ENCODE results near the gene UXT. TPM values are rescaled to one million over a fixed set of nuclear protein-coding genes. Genes with fewer than 3 reads are reported as not detected.

UXT gene
- total RNA-seq, 1 donor from 2014 or later, result 73.5 TPM

GRCh38 chrX:47664737-47665136, 5.8 kb upstream of the UXT start:
- no peaks in the 10 kb centered on the region for H3K27me3 ChIP-seq (ENCODE audit: insufficient read depth, low read length)
- no peak overlapping the region for H3K4me3 ChIP-seq (ENCODE audit: insufficient read depth, low read depth, low read length)
- H3K4me1 ChIP-seq (ENCODE audit: insufficient read depth, low read length), result no peaks in the 10 kb centered on the region
- no peaks in the 10 kb centered on the region for H3K36me3 ChIP-seq (ENCODE audit: insufficient read depth, low read length)
- FAIRE-seq (no peak), DNase-seq (ENCODE audit: low read depth) (peak; percentile 23)
- no peaks in the 10 kb centered on the region for H3K79me2 ChIP-seq (ENCODE audit: insufficient read depth, low read length)
- H3K4me2 ChIP-seq (ENCODE audit: low read length), result no peak overlapping the region
- TF ChIP-seq, protein P1, sequence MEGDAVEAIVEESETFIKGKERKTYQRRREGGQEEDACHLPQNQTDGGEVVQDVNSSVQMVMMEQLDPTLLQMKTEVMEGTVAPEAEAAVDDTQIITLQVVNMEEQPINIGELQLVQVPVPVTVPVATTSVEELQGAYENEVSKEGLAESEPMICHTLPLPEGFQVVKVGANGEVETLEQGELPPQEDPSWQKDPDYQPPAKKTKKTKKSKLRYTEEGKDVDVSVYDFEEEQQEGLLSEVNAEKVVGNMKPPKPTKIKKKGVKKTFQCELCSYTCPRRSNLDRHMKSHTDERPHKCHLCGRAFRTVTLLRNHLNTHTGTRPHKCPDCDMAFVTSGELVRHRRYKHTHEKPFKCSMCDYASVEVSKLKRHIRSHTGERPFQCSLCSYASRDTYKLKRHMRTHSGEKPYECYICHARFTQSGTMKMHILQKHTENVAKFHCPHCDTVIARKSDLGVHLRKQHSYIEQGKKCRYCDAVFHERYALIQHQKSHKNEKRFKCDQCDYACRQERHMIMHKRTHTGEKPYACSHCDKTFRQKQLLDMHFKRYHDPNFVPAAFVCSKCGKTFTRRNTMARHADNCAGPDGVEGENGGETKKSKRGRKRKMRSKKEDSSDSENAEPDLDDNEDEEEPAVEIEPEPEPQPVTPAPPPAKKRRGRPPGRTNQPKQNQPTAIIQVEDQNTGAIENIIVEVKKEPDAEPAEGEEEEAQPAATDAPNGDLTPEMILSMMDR (IDR thresholded peaks at IDR 0.05; ENCODE audit: insufficient read depth, low read depth, low read length), result no peak
- no peak for TF ChIP-seq EZH2 (IDR thresholded peaks at IDR 0.05; ENCODE audit: insufficient read depth, low read length)
- H3K9ac ChIP-seq (ENCODE audit: low read length), result no peak overlapping the region
- H3K9me3 Mint-ChIP-seq (ENCODE audit: unreplicated experiment), result peaks cover 3% of the 10 kb centered on the region
- peaks cover 14% of the 10 kb centered on the region for H3K4me1 Mint-ChIP-seq (ENCODE audit: low read depth, unreplicated experiment)
- H3K27me3 Mint-ChIP-seq (ENCODE audit: low read depth, unreplicated experiment), result no peaks in the 10 kb centered on the region
- peak overlapping the region; percentile 56 for H3K27ac Mint-ChIP-seq (ENCODE audit: unreplicated experiment)
- H3K27ac ChIP-seq (ENCODE audit: low read depth, low read length), result no peak overlapping the region
- H2AFZ ChIP-seq (ENCODE audit: low read depth, low read length), result no peak overlapping the region
- H3K36me3 Mint-ChIP-seq (ENCODE audit: low read depth, unreplicated experiment), result no peaks in the 10 kb centered on the region
- no peak overlapping the region for H3K4me3 Mint-ChIP-seq (ENCODE audit: unreplicated experiment)
- no peaks in the 10 kb centered on the region for H4K20me1 ChIP-seq (ENCODE audit: insufficient read depth, low read length)
- no peaks in the 10 kb centered on the region for H3K9me3 ChIP-seq (ENCODE audit: insufficient read depth, low read depth, low read length)

DNA sequence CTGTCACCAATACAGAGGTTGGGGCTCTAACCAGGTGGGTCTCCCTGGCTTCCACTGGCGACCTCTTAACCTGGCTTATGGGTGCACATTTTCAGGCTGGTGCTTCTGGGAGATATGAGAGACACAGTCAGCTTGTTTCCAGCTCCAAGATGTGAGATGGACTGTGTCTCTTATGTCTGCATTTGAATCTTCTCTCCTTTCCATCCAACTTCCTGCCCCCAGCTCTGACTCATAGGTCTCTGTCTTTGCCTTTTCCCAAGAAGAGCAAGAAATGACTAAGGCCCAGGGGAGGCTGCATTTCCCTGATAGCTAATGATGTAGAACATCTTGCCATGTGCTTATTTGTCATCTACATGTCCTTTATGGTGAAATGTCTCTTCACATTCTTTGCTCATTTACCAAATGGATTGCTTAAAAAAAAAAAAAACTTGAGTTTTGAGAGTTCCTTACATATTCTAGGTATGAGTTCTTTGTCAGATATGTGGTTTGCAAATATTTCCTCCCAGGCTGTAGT, 3.2 kb upstream of the UXT start:
- Histone ChIP-seq H3K27me3 (ENCODE audit: insufficient read depth, low read length) (no peaks in the 10 kb centered on the region), H3K27ac (ENCODE audit: low read depth, low read length) (peak overlapping the region; percentile 75), H3K4me1 (ENCODE audit: insufficient read depth, low read length) (no peaks in the 10 kb centered on the region), H3K4me3 (ENCODE audit: insufficient read depth, low read depth, low read length) (no peak overlapping the region), H3K9me3 (ENCODE audit: insufficient read depth, low read depth, low read length) (no peaks in the 10 kb centered on the region), H3K36me3 (ENCODE audit: insufficient read depth, low read length) (no peaks in the 10 kb centered on the region), H3K4me2 (ENCODE audit: low read length) (peak overlapping the region; percentile 62), H2AFZ (ENCODE audit: low read depth, low read length) (no peak overlapping the region), H3K9ac (ENCODE audit: low read length) (peak overlapping the region; percentile 44), H3K79me2 (ENCODE audit: insufficient read depth, low read length) (peaks cover 9% of the 10 kb centered on the region), H4K20me1 (ENCODE audit: insufficient read depth, low read length) (no peaks in the 10 kb centered on the region)
- H3K9me3 Mint-ChIP-seq (ENCODE audit: unreplicated experiment), result peaks cover under 1% of the 10 kb centered on the region
- no peak overlapping the region for H3K4me3 Mint-ChIP-seq (ENCODE audit: unreplicated experiment)
- peak overlapping the region; percentile 90 for H3K27ac Mint-ChIP-seq (ENCODE audit: unreplicated experiment)
- H3K27me3 Mint-ChIP-seq (ENCODE audit: low read depth, unreplicated experiment), result no peaks in the 10 kb centered on the region
- H3K36me3 Mint-ChIP-seq (ENCODE audit: low read depth, unreplicated experiment), result no peaks in the 10 kb centered on the region
- FAIRE-seq (peak; percentile 86), DNase-seq (ENCODE audit: low read depth) (peak; percentile 85)
- H3K4me1 Mint-ChIP-seq (ENCODE audit: low read depth, unreplicated experiment), result peaks cover 14% of the 10 kb centered on the region
- TF ChIP-seq, protein P1 (IDR thresholded peaks at IDR 0.05; ENCODE audit: insufficient read depth, low read depth, low read length), result no peak
- no peak for TF ChIP-seq EZH2 (IDR thresholded peaks at IDR 0.05; ENCODE audit: insufficient read depth, low read length)

GRCh38 chrX:47661539-47661938, 2.6 kb upstream of the UXT start:
- H3K36me3 Mint-ChIP-seq (ENCODE audit: low read depth, unreplicated experiment), result peaks cover 3% of the 10 kb centered on the region
- peak overlapping the region; percentile 90 for H3K27ac Mint-ChIP-seq (ENCODE audit: unreplicated experiment)
- H3K27me3 ChIP-seq (ENCODE audit: insufficient read depth, low read length), result no peaks in the 10 kb centered on the region
- H3K4me1 Mint-ChIP-seq (ENCODE audit: low read depth, unreplicated experiment), result peaks cover 14% of the 10 kb centered on the region
- DNase-seq (ENCODE audit: low read depth), result no peak
- H3K36me3 ChIP-seq (ENCODE audit: insufficient read depth, low read length), result peaks cover 5% of the 10 kb centered on the region
- no peak overlapping the region for H3K9ac ChIP-seq (ENCODE audit: low read length)
- H3K4me2 ChIP-seq (ENCODE audit: low read length), result no peak overlapping the region
- H3K4me3 ChIP-seq (ENCODE audit: insufficient read depth, low read depth, low read length), result no peak overlapping the region
- H3K4me3 Mint-ChIP-seq (ENCODE audit: unreplicated experiment), result no peak overlapping the region
- H3K27ac ChIP-seq (ENCODE audit: low read depth, low read length), result peak overlapping the region; percentile 75
- TF ChIP-seq, protein P1 (IDR thresholded peaks at IDR 0.05; ENCODE audit: insufficient read depth, low read depth, low read length), result no peak
- TF ChIP-seq EZH2 (IDR thresholded peaks at IDR 0.05; ENCODE audit: insufficient read depth, low read length), result no peak
- H4K20me1 ChIP-seq (ENCODE audit: insufficient read depth, low read length), result no peaks in the 10 kb centered on the region
- peaks cover 9% of the 10 kb centered on the region for H3K79me2 ChIP-seq (ENCODE audit: insufficient read depth, low read length)
- no peaks in the 10 kb centered on the region for H3K9me3 ChIP-seq (ENCODE audit: insufficient read depth, low read depth, low read length)
- no peaks in the 10 kb centered on the region for H3K4me1 ChIP-seq (ENCODE audit: insufficient read depth, low read length)
- no peaks in the 10 kb centered on the region for H3K9me3 Mint-ChIP-seq (ENCODE audit: unreplicated experiment)
- no peak for FAIRE-seq
- H3K27me3 Mint-ChIP-seq (ENCODE audit: low read depth, unreplicated experiment), result no peaks in the 10 kb centered on the region
- H2AFZ ChIP-seq (ENCODE audit: low read depth, low read length), result no peak overlapping the region
